ENCODE measurements around the gene GSG1L. TPM values are rescaled to one million over a fixed set of nuclear protein-coding genes. Genes with fewer than 3 reads are reported as not detected.

The GSG1L gene
- total RNA-seq, 1 experiment from 2014 or later = not detected

DNA sequence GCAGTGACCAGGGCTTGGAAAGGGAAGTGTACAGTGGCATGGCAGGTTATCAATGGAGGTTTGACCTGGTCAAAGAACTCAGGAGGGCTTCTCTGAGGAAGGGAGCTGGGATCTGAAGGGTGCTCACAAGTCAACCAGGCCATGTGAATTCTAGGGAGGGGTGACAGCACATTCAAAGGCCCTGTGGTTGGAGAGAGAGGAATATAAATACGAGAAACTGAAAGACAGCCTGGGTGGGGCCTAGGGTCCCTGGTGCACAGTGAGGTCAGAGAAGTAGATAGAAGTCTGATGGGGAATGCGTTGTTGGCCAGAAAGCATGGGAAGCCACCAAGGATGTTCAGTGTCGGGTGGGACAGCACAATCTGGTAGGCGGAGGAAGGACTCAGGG, 302.7 kb downstream of the GSG1L start:
- CTCF ChIA-PET = no interaction called here
- H3K4me3 ChIP-seq = no peak overlapping the region
- H3K27ac ChIP-seq = no peak overlapping the region
- no peak for DNase-seq
- POLR2A ChIA-PET (ENCODE audit: unreplicated experiment) = no interaction called here
- no peak overlapping the region for H3K4me2 ChIP-seq
- no TSS peak for BruUV-seq (replicated peaks)
- H3K36me3 ChIP-seq (ENCODE audit: low read depth) = peaks cover 11% of the 10 kb centered on the region; the same call in 1 of the 2 replicates
- no peaks in the 10 kb centered on the region for H3F3A ChIP-seq (ENCODE audit: insufficient read depth, low read depth)
- no peak for TF ChIP-seq CTCF (conservative IDR thresholded peaks at IDR 0.05)
- no peaks in the 10 kb centered on the region for H3K27me3 ChIP-seq (ENCODE audit: insufficient read depth, low read depth)
- intact Hi-C loops (cut with micrococcal nuclease; ENCODE audit: unreplicated experiment) = no loop called here
- H2AFZ ChIP-seq = no peak overlapping the region
- 0 out of 2 replicates have a peak, but pooled peaks cover 11% of the 10 kb centered on the region for H3K4me1 ChIP-seq (replicated peaks; ENCODE audit: insufficient read depth)
- H3K79me2 ChIP-seq (ENCODE audit: low read depth) = no peaks in the 10 kb centered on the region
- no peaks in the 10 kb centered on the region for H3K9me2 ChIP-seq (ENCODE audit: insufficient read depth)
- no peaks in the 10 kb centered on the region for H4K20me1 ChIP-seq (ENCODE audit: insufficient read depth)
- H3K9me3 ChIP-seq (ENCODE audit: insufficient read depth, low read depth) = peaks cover 4% of the 10 kb centered on the region; the same call in 1 of the 2 replicates

DNA sequence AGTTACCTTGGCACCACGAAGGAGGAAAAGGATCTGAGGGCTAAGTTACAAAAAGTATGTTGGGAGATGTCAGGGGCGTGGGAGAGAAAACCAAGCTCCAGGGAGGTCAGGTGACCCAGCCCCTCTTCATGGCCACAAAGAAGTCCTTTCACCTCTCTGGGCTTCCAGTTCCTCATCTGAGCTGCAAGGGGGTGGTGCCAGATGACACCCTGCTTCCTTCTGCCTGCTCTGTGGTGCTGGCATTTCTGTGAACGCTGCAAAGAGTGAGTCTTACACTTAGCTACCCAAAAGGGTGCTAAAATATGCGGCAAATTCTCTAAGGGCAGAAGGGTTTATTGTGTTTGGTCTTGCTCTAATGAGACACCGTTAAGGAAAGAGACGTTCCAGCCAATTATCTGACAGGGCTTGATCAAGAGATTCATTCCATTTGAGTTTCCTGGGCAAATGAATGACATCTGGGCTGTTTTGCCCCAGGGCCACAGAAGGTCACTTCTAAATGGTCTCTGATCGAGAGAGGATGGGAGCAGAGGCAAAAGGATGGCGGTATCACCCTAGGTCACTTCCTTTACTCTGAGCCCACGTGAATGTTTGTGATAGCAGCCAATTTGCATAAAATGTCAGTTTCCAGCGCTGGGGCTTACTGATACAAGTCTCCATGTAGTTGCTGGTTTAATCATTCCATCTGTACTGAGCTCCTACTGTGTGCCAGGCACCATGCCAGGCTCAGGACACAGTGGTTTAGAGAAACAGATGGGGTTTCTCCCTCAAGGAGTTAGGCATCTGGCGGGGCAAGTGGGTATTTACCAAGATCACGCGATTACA, 303.3 kb downstream of the GSG1L start:
- ChIA-PET CTCF (no interaction called here), POLR2A (ENCODE audit: unreplicated experiment) (no interaction called here)
- Histone ChIP-seq H3K27me3 (ENCODE audit: insufficient read depth, low read depth) (no peaks in the 10 kb centered on the region), H3K36me3 (ENCODE audit: low read depth) (peaks cover 11% of the 10 kb centered on the region; the same call in 1 of the 2 replicates), H2AFZ (no peak overlapping the region), H3K4me3 (no peak overlapping the region), H3K4me2 (no peak overlapping the region), H3K79me2 (ENCODE audit: low read depth) (no peaks in the 10 kb centered on the region), H4K20me1 (ENCODE audit: insufficient read depth) (no peaks in the 10 kb centered on the region), H3K9me2 (ENCODE audit: insufficient read depth) (no peaks in the 10 kb centered on the region), H3F3A (ENCODE audit: insufficient read depth, low read depth) (no peaks in the 10 kb centered on the region), H3K4me1 (replicated peaks; ENCODE audit: insufficient read depth) (0 out of 2 replicates have a peak, but pooled peaks cover 11% of the 10 kb centered on the region), H3K27ac (no peak overlapping the region), H3K9me3 (ENCODE audit: insufficient read depth, low read depth) (peaks cover 4% of the 10 kb centered on the region; the same call in 1 of the 2 replicates)
- no peak for TF ChIP-seq CTCF (conservative IDR thresholded peaks at IDR 0.05)
- no peak for TF ChIP-seq EZH2 (IDR thresholded peaks at IDR 0.05; ENCODE audit: low read depth)
- DNase-seq = no peak
- no TSS peak for BruUV-seq (replicated peaks)
- intact Hi-C loops (cut with micrococcal nuclease; ENCODE audit: unreplicated experiment) = no loop called here

- ChIA-PET POLR2A (ENCODE audit: unreplicated experiment) (interaction anchor here (0.6 kb wide), 1 partner anchor 11 kb away, joined by 4 read pairs; no protein-coding TSS in a partner anchor), CTCF (interaction anchor here (0.6 kb wide), 2 partner anchors 31 to 39 kb away, joined by 3 to 4 read pairs; no protein-coding TSS in a partner anchor)
- TF ChIP-seq CTCF (conservative IDR thresholded peaks at IDR 0.05) = no peak
- TF ChIP-seq EZH2 (IDR thresholded peaks at IDR 0.05; ENCODE audit: low read depth) = no peak
- Histone ChIP-seq H3F3A (ENCODE audit: insufficient read depth, low read depth) (no peaks in the 10 kb centered on the region), H3K4me2 (no peak overlapping the region), H4K20me1 (ENCODE audit: insufficient read depth) (no peaks in the 10 kb centered on the region), H3K36me3 (ENCODE audit: low read depth) (peaks cover 8% of the 10 kb centered on the region; the same call in 1 of the 2 replicates), H3K4me3 (no peak overlapping the region), H3K4me1 (replicated peaks; ENCODE audit: insufficient read depth) (0 out of 2 replicates have a peak, but pooled peaks cover 11% of the 10 kb centered on the region), H3K9me3 (ENCODE audit: insufficient read depth, low read depth) (peaks cover 4% of the 10 kb centered on the region; the same call in 1 of the 2 replicates), H3K79me2 (ENCODE audit: low read depth) (no peaks in the 10 kb centered on the region), H2AFZ (no peak overlapping the region), H3K27me3 (ENCODE audit: insufficient read depth, low read depth) (no peaks in the 10 kb centered on the region), H3K27ac (no peak overlapping the region), H3K9me2 (ENCODE audit: insufficient read depth) (no peaks in the 10 kb centered on the region)
- DNase-seq = peak in 1 of 2 experiments; percentile 48
- intact Hi-C loops (cut with micrococcal nuclease; ENCODE audit: unreplicated experiment) = no loop called here
- no TSS peak for BruUV-seq (replicated peaks)
Measured at GRCh38 chr16:27759301-27759871, 304.1 kb downstream of the GSG1L start.

Data from PC-9 (cell line).